NCI-H1417 (cell line): ENCODE measurements around the gene PRKAR2B.
"Not testable (repeated sequence)": the region's sequence is repeated elsewhere in the genome, so short reads cannot be mapped to it uniquely, and the experiment has no call there.

Experiments used
- DNase-seq, 3 experiments: peaks; one replicate each; lab custom pipeline; 2025; lab: John Stamatoyannopoulos, UW

The PRKAR2B gene

DNA sequence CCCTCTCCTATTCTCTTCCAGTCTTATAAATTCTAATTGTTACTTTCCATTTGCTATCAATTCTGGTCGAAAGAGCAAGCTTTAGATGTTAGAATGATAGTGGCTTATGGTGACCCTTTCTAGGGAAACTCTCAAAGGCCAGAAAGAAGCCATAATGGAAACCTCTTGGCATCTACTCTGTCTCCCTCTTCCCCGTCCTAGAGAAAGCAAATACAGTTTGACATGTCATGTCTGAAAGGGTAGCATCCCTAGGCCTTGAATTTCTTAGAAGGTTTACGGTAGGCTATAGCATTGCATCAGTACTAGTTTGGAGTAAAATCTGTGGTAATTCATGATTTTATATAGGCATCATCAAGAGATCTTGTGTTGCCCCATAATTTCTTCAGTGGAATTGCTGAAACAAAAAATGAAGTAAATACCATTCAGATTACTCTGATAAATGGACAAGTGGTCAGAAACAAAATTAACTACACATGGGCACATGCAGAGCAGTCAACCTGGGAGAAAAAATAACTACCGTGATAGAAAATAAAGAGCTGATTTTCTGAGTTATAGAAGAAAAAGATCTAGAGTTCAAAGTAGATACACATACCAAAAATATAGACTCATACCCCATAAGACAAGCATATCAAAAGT lies 4.4 kb downstream of the PRKAR2B start:
- no peak for DNase-seq

DNA sequence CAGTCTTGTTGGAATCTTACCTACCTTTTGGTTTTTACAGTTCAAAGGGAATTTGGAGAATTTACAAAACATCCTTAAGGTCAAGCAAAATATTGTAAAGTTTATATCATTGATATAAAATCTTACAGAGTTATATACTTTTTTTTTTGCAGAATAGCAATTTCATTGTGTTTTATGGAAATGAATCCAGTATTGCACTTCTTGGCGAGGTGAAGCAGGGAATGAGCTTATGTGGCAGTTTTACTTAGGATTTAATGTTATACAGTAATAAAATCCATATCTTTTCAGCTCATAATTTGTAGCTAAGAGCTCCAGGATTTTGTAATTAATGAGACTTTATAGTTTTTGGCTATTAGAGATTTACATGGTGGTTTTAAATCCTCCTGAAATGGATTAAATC lies 5.0 kb downstream of the PRKAR2B start:
- no peak for DNase-seq

DNA sequence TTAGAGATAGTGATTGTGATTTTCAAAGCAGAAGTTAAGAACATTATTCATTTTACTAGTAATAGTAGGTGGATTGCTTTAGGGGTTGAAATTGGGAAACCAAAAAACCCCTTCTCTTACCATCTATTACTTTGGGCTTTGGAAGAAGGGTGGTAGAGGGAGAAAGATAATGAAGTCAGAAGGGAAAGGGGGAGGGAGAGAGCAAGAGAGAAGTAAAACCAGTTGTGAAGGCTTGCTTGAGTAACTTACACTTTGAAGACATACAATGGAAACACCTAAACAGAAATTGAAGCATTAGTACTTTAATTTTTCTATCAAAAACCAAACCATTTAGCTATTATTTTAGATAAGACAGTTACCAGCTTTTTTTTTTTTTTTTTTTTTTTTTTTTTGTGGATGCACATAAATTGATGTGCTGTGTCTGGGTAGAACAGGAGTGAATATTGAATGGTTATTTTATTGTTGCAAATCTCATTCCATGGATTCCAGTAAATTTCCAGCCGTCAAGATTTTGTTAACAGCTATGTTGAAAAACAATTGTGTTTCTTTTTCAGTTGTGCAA lies 5.5 kb downstream of the PRKAR2B start:
- no peak for DNase-seq

DNA sequence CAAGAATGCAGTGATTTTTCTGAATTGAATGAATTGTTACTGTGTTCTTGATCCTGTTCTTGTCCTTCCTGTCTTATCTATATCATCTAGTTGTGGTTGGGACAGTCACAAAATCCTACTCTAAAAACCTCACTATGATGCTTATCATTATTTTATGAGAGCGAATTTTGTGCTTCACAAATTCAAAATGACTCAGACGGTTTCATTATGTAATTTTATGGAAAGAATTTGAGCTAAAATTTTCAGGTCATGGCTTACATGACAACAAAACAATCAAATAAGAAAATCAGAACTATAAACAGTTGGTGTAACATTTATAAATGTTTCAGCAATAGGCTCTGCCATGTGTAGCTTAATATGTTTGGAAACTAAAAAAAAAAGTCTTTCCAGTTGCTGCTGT lies 6.9 kb downstream of the PRKAR2B start:
- no peak for DNase-seq

DNA sequence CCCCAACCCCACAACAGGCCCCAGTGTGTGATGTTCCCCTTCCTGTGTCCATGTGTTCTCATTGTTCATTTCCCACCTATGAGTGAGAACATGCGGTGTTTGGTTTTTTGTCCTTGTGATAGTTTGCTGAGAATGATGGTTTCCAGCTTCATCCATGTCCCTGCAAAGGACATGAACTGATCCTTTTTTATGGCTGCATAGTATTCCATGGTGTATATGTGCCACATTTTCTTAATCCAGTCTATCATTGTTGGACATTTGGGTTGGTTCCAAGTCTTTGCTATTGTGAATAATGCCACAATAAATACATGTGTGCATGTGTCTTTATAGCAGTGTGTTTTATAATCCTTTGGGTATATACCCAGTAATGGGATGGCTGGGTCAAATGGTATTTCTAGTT lies 10.5 kb downstream of the PRKAR2B start:
- not testable (repeated sequence) for DNase-seq

DNA sequence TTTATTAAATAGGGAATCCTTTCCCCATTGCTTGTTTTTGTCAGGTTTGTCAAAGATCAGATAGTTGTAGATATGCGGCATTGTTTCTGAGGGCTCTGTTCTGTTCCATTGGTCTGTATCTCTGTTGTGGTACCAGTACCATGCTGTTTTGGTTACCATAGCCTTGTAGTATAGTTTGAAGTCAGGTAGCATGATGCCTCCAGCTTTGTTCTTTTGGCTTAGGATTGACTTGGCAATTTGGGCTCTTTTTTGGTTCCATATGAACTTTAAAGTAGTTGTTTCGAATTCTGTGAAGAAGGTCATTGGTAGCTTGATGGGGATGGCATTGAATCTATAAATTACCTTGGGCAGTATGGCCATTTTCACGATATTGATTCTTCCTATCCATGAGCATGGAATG lies 11.6 kb downstream of the PRKAR2B start:
- DNase-seq: not testable (repeated sequence)

DNA sequence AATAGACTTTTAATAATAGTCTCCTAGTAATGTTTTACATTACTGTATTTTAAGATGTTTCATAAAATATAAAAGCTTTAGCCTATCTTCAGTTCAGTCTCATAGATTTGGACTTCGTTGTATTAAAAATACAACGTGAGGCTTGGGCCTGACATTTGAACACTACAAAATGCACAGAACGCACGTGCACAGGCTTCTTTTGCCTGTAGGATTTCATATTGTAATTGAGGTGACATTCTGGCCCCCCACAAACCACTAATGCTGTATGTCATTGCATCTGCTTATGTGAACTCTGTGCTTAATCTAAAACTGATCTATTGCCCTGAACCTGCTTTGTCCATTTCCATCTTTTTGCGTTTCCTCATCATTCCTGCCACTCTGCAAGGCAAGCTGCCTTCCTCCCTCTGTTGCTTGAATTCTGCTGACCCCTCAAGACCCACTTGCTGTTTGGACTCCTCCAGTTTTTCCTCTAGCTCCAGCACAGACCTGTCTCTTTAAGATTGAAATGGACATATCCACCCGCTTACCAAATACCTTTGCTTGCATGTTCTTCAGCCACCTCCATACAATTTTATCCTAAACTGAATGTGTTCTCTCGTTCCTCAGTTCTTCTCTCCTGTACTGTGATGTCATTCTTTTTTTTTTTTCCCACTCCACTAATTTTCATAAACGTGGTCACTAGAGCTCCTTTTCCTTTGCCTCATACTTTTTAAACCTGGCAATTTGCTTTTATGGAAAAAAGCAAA lies 12.4 kb downstream of the PRKAR2B start:
- no peak for DNase-seq

DNA sequence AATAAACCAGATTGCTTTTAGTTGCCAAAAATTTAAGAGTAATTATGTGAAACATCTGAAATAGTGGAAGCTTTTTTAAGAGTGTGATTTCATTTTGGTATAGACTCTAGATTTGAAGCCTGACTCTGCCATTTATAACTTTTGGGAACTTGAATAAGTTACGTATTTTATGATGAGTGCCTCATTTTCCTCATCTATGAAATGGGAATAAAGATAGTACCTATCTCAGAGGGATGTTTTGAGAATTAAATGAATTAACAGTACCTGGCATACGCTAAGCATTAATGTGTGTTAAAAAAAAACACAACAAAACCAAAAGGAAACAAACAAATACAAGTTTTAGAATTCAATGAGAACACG lies 12.9 kb downstream of the PRKAR2B start:
- no peak for DNase-seq

DNA sequence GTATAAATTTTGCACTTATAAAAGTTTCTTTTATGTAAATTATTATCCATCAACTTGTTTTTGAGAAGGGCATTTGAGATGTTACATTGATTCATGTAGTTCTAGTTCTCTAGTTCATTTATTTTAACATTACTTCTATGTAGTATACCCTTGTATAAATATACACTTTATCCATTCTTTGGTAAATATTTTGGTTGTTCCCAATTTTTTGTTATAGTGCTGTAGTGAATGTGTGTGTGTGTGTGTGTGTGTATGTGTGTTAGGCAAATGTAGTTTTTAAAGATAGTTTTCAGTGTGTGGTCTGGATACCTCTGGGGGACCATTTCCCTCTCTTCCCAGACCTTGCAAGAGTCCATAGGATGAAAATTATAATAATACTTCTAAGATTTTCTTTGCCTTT lies 15.0 kb downstream of the PRKAR2B start:
- no peak for DNase-seq

DNA sequence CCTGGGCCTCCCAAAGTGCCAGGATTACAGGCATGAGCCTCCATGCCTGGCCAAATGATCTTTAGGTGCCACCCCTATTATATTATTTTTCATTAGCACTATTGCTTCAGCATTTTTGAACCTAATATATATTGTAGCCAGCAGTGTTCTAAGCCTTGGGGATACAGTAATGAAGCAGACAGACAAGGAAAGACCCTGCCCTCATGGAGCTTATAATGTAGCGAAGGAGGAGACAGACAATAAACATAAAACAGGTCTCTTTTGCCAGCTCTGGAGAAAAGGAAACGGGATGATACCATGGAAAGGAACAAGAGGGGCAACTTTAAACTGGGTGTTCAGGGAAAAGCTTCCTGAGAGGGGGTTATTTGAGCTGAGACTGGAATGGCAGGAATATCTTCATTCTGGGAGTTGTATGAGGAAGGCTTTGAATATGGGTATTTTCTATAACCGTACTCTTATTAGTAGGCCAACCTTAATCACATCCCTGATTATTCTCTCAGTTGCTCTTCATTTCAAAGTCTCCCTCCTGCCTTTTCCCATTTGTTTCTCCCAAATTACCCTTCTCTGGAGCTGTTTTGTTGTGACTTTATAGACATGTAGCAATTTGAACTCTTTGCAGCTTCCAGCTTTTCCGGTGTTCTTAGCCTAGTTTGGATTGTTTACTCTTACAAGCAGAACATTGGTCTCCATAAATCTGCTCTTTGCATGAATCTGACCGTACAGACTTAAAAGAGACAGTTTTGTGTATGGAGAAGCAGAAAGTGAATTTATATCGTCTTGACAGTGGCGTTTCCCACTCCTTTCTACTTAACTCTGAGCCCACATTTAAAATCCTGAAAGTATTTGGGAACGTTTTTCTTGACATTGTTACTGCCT lies 19.0 kb downstream of the PRKAR2B start:
- DNase-seq: no peak

DNA sequence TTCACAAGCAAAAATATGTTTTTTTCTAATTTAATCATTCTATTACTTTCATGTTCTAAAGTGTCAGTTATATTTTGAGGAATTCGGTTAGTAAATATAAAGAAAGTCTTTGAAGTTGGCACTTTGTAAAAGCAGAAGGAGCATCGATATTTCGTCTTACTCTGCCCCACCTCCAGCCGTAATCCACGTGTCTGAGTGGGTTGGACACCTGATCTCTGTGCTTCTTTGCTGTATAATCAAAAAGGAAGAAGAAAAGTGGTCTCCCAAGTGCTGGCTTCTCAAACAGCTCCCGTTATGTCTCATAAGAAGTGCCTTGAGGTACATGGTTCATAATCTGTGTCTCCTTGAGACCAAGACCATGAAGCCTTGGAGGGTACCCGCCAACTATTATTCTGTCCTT lies 19.8 kb downstream of the PRKAR2B start:
- no peak for DNase-seq

DNA sequence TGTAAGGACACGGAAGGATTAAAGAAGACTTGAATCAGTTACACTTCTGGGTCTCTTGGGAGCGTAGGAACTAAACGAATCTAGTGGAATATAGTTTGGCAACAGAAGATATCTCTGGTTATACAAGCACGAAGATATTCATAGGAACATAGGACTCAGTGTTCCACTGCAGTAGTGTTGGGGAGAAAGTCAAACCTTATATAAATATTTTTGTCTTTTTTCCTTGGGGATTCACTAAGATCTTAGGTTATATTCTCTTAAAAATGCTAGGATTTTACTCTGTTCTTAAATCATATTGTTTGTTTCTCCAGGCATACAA lies 21.4 kb downstream of the PRKAR2B start:
- no peak for DNase-seq

DNA sequence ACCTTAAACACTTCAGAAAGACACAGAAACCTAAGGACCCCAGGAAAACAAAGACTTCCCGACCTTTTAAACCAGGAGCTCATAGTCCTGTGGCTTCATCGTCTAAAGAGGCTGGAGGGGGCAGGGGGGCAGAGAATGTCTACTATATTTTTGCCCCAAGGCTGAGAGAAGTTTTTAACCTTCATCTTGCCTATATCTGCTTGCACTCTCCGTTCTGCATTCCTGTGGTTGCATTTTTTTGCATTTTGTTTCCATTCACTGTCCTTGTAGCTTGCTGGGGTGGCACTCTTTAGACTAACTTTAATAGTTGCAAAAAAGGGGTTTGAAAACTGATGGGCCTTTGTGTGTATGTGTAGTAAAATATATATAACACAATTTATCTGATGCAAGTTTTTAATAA lies 23.7 kb downstream of the PRKAR2B start:
- DNase-seq: no peak

DNA sequence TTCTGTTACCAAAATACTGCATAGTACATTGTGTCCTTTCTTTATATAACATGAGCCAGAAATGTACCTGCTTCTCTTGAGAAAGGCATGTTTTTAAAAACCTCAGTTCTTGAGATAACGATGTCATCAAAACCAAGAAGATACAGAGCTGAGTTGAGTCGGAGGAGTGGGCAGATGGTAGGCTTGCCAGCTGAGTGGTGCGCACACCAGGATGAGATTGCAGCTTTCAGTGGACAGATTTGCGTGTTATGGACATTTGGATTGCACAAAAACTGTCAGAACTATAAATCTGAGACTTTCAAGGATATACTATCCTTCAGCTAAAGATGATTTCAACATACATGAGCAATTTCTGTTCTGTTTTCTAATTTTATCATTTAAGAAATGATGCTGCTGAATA lies 25.0 kb downstream of the PRKAR2B start:
- DNase-seq: peak in 2 of 3 experiments; percentile 25 to 35

DNA sequence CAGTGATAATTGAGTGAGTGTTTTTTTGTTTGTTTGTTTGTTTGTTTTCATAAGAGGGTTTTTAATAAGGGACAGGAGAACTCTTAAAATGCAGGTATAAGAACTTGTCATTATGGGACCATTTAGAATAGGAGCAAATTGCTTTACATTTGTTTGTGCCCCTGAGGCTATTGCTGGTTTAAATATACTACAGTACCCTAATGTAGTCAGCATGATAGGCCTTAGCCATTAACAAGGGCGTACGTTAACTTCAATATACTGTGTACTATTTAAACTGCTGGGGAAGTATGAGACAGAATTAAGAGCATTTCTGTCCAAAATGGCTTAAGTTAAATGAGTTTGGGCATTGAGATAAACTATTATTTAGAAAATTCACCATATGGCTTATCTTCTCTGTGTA lies 26.2 kb downstream of the PRKAR2B start:
- peak in 2 of 3 experiments; percentile 20 to 68 for DNase-seq

DNA sequence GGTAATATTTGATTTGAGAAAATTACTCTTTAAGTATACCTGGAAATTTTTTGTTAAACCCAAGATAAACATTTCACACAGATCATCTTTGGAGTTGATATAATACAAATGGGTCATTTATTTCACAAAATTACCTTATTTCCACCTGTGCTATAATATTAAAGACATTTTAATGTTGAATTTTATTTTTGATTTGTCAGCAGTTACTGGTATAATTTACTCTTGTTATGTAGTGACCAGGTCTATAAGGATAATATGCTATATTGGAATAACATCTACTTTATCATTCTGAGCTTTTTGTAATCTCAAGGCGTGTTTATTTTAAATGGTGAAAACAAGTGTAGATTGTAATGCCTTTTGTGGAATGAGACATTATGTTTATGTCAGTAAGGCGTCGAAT lies 26.6 kb downstream of the PRKAR2B start:
- DNase-seq: no peak

DNA sequence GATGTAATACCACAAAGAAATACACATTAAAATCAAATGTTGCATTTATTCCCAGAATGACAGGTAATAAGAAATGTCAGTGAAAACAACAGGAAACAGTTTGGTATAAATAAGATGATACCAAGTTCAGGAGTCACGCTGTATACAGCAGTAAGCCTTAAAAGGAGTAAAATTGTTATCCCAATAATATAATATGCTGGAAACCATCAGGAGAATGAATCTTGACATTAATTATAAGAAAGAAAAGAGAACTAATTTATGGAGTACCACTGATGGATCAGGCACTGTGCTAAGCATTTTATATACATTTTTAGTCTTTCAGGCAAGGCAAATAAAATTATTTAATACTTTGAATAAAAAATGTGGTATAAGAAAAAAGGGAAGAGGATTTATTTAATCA lies 27.6 kb downstream of the PRKAR2B start:
- no peak for DNase-seq

DNA sequence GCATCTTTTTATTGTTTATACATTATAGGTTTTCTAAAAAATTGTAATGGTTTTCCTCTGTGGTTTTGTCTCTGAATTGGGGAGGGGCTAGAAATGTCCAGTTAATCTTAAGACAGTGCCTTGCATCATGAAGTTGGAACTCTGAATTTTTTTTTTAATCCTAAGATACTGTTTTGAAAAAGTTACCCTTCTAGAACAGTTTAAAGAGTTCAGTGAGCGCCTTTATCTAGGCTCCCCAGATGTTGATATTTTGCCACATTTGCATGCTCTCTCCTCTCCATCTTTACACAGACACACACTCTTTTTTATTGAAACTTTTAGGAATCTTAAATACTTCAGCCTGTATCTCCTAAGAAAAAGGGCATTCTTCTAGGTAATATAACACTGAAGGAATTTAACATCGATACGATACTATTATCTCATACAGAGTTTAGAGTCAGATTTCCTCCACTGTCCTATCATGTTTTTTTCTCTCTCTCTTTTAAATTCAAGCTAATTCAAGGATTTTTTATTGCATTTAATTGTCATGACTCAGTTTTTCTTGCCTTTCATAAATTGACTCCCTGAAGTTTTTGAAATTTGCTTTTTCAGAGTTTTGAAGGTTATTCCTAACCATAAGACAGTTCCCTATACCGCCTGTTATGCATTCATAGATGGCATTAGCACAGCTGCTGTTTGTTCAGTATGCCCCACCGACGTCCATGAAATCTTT lies 31.5 kb downstream of the PRKAR2B start:
- DNase-seq: peak in 2 of 3 experiments; percentile 23 to 80

DNA sequence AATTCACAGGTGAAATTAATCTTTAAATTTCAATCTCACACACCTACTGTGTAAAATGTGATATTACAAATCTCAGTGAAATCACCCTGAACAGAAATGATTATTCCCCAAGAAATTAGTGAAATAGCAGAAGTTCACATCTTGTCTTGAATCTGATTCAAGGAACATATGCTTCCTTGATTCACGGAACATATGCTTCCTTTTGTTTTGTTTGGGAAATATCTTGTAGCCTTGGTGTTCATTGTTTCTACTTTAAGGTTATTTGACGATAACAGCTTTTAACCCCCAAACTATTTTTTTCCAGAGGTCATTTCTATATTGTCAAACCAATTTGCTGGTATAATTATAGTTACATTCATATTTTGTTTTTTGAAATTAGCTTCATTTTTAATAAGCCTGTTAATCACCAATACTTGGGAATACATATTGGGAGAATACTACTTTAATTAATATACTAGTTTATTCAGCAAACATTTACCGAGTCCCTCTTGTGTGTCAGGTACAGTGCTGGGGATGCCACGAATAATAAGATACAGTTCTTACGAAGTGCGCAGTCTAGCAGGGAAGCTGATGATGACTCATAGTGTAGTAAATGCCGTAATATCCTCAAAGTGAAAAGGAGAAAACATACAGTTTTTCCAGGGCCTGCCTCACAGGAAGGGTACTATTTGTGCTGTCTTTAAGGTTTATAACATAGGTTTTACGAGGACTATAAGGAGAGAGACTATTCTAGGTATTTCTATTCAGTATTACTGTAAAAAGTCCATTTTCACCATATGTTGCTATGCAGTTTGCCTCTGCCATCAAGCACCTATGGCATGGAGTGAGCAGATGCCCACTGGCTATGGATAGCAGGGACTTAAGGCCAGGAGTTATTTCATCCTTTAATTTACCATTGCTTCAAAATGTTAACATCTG lies 32.5 kb downstream of the PRKAR2B start:
- DNase-seq: no peak

DNA sequence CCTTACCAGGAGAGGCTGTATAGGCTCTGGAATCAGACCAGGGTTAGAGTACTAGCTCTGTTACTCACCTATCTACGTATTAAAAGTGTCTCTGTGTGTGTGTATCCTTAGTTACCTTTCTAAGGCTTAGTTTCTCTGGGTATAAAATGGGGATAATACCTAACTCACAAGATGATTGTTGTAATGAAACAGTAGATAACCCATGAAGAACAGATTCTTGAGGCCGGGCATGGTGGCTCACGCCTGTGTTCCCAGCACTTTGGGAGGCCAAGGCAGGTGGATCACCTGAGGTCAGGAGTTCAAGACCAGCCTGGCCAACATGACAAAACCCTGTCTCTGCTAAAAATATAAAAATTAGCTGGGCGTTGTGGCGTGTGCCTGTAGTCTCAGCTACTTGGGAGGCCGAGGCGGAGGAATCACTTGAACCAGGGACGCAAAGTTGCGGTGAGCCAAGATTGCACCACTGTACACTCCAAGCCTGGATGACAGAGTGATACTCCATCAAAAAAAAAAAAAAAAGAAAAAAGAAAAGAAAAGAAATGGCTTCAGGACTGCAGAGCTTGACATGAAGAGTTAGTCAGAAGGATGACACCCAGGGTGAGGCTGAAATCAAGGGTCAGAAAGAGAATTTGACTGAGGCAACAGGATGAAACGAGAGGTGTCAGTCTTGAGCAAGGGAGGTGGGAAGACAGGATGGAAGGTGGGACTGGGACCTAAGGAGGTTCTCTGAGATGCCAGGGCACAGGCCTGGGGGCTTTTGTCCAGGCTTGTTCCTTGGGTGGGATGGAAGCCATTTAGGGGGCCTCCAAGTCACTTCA lies 33.4 kb downstream of the PRKAR2B start:
- no peak for DNase-seq
